Cerebellar cortex (tissue), 1 donor: ENCODE data around the gene PTRHD1.

Experiments used
- DNase-seq: peaks from one replicate; pipeline ENCODE4 v3.0.0-alpha.2; 2015; ENCODE audit warnings: low spot score

The PTRHD1 gene

GRCh38 chr2:24756789-24757188, 36.4 kb downstream of the PTRHD1 start:
- no peak for DNase-seq

GRCh38 chr2:24754985-24755705, 38.0 kb downstream of the PTRHD1 start:
- no peak for DNase-seq

GRCh38 chr2:24749069-24749691, 44.0 kb downstream of the PTRHD1 start:
- DNase-seq = no peak

GRCh38 chr2:24747299-24747698, 45.9 kb downstream of the PTRHD1 start:
- DNase-seq = no peak

- DNase-seq = no peak
Measured at GRCh38 chr2:24745825-24746224, 47.4 kb downstream of the PTRHD1 start.

GRCh38 chr2:24744356-24744755, 48.8 kb downstream of the PTRHD1 start:
- no peak for DNase-seq

- DNase-seq = no peak
Measured at GRCh38 chr2:24743924-24744323, 49.3 kb downstream of the PTRHD1 start.

- no peak for DNase-seq
Measured at GRCh38 chr2:24742730-24743129, 50.5 kb downstream of the PTRHD1 start.

- DNase-seq = no peak
Measured at GRCh38 chr2:24740142-24740541, 53.0 kb downstream of the PTRHD1 start.
